Stimulated activated CD4-positive, alpha-beta T cell treated with anti-CD3 and anti-CD28 coated beads, TNF-alpha, amount 100 ng/mL, for 4 hours (primary cell): ENCODE measurements around the gene RAB25.
"Not testable (repeated sequence)": the region's sequence is repeated elsewhere in the genome, so short reads cannot be mapped to it uniquely, and the experiment has no call there.

Experiments
- DNase-seq, 3 experiments: peaks; one replicate each; pipeline ENCODE4 v3.0.0-alpha.2; 2020; ENCODE audit warnings: low read depth in 3 of 3

RAB25 gene

DNA sequence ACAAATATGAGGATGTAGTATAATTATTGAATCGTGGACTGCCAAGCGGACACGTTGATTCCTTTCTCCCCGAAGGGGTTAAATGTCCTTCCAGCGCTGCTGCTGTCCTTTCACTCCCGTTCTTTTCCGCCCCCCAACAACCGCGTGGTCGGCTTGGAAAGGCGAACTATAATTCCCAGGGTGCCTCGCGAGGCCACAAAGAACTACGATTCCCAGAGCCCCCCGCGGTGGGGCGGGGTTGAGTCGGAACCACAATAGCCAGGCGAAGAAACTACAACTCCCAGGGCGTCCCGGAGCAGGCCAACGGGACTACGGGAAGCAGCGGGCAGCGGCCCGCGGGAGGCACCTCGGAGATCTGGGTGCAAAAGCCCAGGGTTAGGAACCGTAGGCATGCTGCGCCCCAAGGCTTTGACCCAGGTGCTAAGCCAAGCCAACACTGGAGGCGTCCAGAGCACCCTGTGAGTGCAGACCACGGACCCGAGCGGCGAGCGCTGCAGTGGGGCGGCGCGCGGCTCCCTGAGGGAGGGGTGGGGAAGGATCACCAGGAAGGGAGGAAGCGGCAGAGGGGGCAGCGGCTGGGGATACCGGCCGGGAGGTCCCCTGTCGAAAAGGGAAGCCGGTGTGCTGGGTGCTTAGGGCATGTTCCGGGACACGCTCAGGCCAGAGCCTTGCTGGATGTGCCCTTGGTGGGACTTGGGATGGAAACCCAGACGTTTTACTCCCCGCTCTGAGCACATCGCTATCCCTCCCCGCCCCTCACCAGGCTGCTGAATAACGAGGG is 6.3 kb upstream of the RAB25 start, which contains the start of gene LAMTOR2:
TSS of gene LAMTOR2 (plus strand) at position 283 of the 781 bp plus-strand sequence. CDS start at position 391, 108 bp downstream.
- peak; percentile 90 to 96 (median 94) for DNase-seq

DNA sequence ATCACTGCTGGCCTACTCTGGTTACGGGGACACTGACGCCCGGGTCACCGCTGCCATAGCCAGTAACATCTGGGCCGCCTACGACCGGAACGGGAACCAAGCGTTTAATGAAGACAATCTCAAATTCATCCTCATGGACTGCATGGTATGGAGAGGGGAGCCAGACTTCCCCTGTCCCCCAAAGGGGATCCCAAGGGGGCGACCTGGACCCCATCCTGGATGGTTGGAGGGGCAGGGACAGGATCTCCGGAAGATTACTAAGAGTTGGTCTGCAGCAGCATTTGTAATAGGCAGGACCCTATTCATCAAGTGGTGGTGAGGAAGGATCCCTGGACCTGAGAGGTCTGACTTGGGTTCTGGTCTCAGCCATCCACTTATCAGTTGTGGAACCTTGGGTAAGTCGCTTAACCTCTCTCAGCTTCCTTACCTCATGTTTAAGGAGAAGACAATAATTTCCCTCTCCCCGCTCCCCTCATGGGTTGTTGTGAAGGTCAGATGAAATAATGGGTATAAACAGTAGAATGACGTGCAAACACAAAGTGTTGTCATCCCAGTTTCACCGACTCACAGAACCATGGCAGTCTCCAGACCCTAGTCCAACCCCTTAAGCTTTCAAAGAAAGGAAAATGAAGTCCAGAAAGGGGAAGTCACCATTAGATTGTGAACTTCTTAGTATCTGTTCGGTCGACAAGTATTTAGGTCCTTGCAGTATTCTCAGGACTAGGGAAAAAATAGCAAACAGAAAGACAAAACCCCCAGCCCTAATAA is 5.5 kb upstream of the RAB25 start:
- DNase-seq, result no peak

DNA sequence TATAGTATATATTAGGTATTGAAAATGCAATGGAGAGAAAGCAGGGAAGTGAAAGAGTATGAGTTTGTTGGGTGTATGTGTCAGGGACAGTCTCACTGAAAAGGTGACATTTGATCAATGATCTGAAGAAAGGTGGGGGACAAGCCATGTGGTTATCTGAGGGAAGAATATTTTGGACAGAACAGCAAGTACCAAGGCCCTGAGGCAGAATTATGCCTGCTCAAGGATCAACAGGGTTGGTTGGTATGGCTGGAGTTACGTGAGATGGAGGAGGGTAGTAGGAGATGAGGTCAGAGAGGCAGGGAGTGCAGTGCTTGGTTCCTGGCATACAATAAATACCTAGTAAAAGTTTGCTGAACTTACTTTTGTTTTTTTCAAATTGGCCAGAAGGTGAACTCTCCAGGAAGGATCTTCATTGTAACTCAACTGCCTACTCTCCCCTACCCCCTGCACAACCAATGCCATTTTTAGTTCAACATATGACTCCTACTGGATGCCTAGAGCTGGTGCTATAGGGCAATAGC is 4.6 kb upstream of the RAB25 start:
- no peak for DNase-seq

DNA sequence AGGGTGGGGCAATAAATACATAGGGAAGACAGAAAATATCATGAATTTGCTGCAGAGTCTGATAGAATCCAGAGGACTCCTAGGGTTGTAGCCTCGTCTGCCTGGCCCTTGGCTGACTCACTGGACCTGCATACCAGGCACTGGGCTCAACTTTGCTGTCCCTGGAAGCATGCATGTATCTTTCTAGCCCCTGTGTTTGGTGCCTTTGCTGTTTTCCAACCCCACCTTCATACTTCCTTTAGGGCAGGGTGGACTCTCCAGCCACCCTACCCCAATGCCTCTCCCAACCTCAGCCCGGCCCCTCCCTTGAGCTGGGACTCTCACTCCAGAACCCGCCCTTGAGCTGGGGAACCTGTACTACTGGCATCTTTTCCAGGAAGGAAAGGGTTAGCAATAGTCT is 1.2 kb downstream of the RAB25 start:
- no peak for DNase-seq

DNA sequence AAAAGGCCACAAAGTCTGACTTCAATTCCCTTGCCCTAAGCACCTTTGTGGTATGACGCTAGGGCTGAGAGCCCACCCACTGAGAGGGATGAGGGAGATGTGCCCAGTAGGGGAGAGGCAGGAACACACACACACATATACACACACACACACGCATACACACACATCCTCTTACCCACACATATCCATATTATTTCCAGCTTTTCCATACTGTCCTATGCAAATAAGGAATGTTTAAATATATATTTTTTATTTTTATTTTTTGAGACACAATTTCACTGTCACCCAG is 3.0 kb downstream of the RAB25 start:
- DNase-seq, result no peak

DNA sequence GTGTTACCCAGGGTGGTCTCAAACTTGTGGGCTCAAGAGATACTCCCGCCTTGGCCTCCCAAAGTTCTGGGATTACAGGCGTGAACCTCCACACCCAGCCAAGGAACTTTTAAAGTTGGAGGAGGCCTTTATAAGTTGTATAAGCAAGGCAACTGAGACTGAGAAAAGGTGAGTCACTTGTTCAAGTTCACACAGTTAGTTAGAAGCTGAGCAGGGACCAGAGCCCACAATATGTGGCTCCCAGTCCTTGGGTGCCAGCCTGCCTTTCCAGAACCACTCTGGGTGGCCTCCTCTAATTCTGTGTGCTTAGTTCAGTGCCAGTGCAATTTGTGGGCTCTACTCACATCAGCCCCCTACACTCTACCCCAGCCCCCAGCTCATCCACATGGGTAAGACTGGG is 3.7 kb downstream of the RAB25 start:
- no peak for DNase-seq

DNA sequence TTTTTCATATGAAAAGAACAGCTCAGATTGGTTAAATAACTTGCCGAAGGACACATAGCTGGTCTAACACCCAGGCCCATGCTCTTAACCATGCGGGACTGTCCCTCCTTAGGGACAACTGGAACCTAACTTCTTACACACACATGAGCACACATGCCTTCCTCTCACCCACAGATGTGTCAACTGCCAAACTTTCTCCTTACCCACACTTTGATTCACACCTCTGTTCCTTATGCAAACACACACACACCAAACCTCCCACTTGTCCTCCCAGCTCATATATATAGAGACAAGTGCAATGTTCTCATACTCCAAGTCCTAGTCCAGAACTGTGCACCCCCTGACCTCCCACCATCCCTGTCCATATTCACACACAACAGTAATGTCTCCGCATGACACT is 4.3 kb downstream of the RAB25 start:
- no peak for DNase-seq

DNA sequence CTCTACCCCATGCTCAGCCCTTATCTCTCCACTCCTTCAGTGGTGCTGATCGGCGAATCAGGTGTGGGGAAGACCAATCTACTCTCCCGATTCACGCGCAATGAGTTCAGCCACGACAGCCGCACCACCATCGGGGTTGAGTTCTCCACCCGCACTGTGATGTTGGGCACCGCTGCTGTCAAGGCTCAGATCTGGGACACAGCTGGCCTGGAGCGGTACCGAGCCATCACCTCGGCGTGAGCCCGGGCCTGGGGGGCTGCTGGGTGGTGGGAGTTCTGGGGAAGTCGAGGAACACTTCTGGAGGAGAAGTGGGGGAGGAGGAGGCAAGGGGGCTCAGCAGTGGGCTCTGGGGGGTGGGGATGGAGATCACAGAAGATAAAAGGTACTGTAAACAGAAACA is 4.9 kb downstream of the RAB25 start:
- DNase-seq, result no peak

DNA sequence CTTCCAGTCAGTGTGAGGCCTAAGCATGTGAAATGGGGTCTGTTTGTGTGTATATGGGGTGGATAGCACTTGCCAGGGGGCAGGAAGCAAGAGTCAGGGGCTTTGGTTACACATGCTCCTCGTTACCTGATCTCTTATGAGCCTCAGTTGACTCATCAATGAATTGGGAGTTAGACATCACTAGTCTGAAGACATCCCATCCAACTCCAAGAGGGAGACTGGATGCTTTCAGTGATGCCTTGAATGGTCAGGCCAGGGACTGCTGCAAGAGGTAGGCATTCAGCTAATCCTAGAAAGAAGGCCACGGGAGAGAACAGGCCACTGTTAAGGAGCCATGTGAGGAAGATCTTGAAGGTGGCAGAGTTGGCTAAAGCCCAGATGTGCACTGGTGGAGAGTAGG is 6.3 kb downstream of the RAB25 start:
- no peak for DNase-seq

DNA sequence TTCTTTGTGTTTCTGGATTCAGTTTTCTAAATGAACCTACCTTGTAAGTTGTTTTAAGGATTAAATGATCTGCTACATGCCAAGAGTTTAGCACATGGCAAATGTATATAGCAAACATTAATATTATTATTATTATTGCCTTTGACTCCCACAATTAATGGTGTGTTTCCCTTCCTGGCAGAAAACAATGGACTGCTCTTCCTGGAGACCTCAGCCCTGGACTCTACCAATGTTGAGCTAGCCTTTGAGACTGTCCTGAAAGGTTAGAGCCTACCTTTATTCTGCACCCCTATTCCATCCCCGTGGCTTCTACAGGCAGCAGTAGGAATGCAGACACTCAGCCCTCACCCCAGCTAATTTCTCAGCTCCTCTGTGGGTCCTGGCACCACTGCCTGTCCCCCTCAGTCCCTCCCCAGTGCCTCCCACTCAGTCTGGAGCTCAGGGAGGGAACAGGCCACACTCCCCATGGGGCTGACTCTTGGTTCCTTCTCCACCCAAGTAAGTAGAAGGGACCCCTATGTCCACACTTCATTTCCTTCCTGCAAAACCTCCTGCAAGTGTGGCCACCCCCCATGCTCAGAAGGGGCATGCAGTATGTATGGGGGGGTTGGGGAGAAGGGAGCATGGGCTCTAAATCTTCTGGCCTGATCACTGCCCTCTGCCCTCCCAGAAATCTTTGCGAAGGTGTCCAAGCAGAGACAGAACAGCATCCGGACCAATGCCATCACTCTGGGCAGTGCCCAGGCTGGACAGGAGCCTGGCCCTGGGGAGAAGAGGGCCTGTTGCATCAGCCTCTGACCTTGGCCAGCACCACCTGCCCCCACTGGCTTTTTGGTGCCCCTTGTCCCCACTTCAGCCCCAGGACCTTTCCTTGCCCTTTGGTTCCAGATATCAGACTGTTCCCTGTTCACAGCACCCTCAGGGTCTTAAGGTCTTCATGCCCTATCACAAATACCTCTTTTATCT is 8.8 kb downstream of the RAB25 start:
- no peak for DNase-seq

DNA sequence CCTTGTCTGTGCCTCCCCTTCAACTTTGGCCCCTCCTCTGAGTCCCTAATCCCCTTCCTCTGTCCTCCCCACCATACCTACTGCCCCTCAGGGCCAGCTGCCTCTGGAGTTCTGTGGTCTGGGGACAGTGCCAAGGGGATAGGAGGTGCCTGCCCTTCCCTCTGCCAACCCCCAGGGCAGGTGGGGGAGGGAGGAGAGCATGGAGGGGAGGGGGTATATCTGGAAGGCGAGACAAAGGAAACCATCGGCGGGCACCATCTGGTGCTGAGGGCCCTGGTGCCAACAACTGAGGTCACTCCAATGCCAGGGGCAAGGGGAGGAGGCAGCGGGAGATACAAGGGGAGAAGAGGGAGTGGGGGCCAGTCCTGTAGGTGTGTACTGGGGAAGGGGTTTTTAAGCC is 9.6 kb downstream of the RAB25 start:
- DNase-seq, result no peak

DNA sequence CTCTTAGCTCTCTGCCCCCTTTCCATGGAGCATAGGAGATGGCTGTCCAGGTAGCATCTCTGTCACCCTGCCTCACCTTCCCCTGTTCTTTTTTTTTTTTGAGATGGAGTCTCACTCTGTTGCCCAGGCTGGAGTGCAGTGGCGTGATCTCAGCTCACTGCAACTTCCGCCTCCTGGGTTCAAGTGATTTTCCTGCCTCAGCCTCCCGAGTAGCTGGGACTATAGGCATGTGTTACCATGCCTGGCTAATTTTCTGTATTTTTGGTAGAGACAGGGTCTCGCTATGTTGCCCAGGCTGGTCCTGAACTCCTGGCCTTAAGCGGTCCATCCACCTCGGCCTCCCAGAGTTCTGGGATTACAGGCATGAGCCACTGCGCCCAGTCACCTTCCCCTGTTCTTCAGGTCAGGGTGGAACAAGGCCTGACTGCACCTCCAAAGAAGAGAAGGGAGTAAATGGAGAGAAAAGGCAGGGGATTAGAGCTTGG is 10.4 kb downstream of the RAB25 start:
- DNase-seq, result not testable (repeated sequence)

DNA sequence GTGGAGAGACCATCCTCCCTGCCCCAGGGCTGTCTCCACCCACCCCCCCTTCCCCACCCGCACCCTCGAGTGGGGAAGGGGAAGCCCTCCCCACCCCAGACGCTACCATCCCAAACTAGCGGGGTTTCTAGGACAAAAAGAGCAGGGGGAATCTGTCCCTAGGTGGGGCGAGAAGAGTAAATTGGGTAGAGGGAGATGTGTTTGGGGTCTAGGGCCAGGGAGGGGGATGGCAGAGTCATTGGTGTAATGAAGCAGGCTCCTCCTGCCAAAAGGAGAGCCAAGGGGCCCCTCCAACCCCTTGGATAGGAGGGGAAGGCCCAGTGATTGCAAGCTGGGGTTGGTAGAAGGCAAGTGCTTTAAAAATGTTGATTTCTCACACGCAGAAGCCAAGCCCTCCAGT is 11.3 kb downstream of the RAB25 start:
- no peak for DNase-seq

DNA sequence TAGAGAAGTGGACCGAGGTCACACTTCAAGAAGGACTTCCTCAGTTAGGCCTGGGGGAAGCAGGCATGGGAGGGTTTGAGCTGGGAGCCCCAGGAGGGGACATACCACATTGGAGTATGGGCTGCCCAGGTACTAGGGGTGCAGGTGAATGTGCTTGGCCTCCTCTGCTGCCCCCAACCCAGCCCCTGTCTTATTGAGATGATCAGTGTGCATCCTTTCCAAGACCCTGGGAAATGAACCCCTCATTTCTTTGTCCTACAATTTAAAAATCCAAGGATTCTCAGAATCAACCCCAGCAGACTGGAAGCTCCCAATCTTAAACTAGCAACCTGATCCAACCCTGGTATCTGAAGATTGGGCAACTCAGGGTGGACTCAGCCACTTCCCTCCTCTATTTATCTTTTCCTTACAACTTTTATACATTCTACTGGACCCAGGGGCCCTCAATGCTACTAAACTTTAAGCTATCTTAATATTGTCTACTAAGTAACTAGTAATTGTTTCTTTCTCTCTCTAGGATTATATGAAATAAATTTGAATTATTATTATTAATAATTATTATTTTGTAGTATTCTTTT is 12.2 kb downstream of the RAB25 start:
- no peak for DNase-seq

DNA sequence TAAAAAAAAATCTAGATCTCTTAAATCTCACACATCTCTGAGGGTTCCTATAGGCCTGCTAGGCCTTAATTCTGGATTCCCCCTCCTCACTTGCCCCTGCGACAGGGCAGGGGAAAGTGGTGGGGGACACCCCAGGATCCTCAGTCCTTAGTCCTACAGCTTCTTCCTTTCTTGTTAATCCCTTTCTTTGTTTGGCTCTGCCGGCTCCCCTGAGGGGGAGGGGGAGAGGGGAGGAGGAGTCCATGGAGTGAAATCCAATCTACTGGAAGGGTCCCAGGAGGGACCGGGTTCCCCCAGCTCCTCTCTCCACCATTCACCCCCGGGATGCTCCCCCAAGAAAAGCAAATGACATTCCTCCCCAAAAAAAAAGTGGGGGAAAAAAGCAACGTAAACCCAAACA is 12.8 kb downstream of the RAB25 start:
- no peak for DNase-seq

DNA sequence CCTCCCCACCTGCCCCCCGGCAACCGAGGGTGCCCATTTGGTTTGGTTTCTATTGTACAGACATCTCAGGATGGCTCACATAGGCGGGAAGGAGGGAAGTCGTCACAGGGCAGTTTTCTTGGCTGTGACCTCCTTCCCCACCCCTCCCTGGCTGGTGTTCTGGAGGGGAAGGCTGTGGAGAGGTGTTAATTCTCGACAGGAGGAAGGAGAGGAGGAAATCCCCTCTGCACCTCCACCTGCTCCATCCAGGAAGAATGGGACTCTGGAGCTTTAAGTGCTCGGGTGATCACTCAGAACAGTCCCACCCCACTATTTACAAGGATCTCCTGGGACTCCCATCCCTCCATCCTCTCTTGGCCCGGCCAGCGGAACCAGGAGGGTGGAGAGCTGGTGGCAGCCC is 13.7 kb downstream of the RAB25 start:
- no peak for DNase-seq

DNA sequence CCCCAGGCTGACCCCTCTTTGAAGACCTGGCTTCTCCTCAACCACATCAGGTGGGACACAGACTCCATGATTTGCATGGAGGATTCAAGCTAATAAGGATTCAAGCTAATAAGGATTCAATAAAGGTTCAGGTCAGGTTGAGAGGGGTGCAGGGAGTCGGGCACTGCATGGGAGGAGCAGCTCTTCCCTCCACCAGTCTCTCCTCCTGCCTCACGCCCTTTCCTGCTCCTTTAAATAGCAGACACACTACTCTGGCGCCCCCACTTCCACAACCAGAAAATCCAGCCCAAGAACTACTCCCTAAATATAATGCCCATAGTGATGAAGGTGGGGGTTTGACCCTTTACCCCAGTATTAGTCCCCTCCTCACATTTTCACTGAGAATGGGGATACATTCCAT is 14.2 kb downstream of the RAB25 start:
- DNase-seq, result no peak

DNA sequence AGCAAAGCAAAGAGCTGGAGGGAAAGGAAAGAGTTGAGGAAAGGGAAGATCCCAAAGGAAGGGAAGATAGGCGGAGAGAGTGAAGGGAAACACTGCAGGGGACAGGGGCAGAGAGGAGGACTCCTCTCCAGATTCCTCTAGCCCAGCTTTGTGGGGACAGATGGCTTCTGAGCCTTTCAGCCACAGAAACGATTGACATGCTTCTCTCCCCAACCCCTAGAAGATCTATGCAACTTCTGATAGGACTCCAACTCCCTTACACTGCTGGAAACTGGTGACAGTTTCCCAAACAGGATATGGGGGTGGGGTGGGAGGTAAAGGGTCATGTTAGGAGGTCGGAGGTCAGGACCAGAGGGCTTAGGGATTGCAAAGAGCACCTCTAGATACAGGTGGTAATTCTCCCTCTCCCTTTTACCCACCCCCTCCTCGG is 14.8 kb downstream of the RAB25 start:
- DNase-seq, result no peak

DNA sequence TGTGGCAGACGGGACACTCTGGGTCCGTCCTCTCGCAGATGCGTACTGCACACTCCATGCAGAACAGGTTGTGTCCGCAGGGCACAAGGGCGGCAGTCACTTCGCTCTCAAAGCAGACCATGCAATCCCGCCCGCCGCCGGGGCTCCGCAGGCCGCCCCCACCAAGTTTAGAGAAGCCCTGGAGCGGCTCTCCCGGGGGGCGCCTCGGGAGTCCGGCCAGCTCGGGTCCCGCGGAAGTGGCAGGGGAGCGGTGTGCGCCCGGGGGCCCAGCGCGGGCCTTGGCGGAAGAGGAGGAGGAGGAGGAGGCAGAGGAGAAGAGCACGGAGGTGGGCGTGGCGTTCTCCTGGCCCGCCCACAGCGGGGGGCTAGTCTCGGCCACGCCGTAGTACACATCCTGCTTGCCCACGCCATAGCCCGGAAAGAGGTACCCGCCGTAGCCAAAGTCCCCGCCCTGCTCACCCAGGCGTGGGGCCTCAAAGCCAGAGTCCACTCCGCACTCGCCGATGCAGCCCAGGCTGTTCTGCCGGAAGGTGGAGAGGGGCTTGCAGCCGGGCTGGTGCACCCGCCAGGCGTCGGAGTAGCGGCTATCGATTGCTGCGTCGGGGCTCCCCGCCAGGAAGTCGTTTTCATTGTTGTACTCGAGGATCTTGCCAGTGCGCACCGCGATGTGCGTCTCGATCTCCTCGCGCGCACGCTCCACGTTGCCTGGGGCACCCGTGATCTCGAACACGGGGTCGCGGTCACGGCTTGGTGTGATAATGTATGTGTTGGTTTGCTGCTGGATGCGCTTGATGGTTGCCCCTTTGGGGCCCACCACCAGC is 15.9 kb downstream of the RAB25 start:
- DNase-seq, result no peak

DNA sequence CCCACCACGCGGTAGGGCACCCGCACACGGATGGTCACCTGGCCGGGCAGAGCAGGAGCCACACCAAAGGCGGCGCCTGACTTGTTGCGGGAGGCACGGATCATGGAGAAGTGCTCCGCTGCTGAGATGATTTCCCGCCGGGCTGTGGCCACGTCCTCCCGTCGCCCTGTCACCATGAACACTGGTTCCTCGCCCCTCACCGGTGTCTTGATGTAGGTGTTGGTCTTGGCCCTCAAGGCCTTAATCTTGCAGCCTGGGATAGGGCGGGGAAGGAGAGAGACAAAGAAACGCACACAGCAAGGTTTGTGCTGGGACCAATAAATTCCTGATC is 16.4 kb downstream of the RAB25 start:
- DNase-seq, result no peak

DNA sequence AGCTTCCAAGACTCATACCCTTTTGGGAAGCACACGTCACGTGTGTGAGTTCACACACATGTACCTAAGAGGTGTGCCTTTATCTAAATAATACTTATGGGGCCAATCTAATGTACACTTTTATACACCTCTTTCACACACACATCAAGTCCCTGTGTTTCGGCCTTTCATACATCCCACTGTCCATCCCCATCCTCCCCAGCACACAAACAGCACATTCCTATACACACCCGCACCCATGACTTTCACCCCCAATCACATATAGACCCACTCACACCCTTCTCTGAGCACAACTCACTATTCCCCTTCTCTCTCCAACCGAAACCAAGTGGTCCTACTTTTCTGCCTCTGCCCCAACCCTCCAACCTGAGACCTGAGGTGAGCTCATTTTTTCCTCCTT is 17.8 kb downstream of the RAB25 start:
- DNase-seq, result no peak
